ENCODE measurements around the gene FAM210B. TPM values are rescaled to one million over a fixed set of nuclear protein-coding genes. Genes with fewer than 3 reads are reported as not detected.
A peak's percentile ranks its signal among the peaks of the same experiment; 100 is the strongest.

The FAM210B gene
- total RNA-seq, 6 experiments from 2014 or later = 34.5 to 58.6 (median 41.0) TPM

GRCh38 chr20:56380375-56380774 lies 21.6 kb downstream of the FAM210B start:
- H3K4me1 Mint-ChIP-seq (ENCODE audit: low read depth) = peaks cover 54% of the 10 kb centered on the region
- no peak overlapping the region for H3K4me3 Mint-ChIP-seq
- peaks cover 41% of the 10 kb centered on the region for H3K36me3 Mint-ChIP-seq (ENCODE audit: low read depth)
- H3K27me3 Mint-ChIP-seq (ENCODE audit: insufficient read depth) = no peaks in the 10 kb centered on the region; the same call in 1 of the 2 replicates
- TF ChIP-seq CTCF (IDR thresholded peaks at IDR 0.05) = no peak
- DNase-seq = peak; percentile 74
- peak overlapping the region; percentile 28; the same call in 1 of the 2 replicates for H3K27ac Mint-ChIP-seq
- H3K9me3 Mint-ChIP-seq = no peaks in the 10 kb centered on the region

DNA sequence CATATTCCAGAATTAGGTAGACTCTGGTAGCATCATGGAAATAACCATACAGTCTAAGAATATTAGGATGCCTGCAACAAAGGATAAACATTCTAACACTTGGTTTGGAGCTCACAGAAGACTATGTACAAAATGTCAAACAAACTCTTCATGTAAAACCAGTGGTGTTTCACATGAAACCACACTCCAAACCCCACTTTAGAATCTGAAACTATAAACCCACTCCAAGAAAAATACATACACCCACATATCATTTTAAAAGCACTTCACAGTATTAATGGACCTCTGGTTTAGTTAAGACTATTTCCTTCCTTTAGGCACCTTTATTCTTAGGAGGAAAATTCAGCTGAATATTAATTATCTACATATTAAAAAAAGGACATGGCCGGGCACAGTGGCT lies 22.7 kb downstream of the FAM210B start:
- Mint-ChIP-seq H3K9me3 (no peaks in the 10 kb centered on the region), H3K4me3 (no peak overlapping the region), H3K36me3 (ENCODE audit: low read depth) (peaks cover 39% of the 10 kb centered on the region), H3K27ac (peak overlapping the region; percentile 36; the same call in 1 of the 2 replicates), H3K27me3 (ENCODE audit: insufficient read depth) (no peaks in the 10 kb centered on the region; the same call in 1 of the 2 replicates), H3K4me1 (ENCODE audit: low read depth) (peaks cover 52% of the 10 kb centered on the region)
- TF ChIP-seq CTCF (IDR thresholded peaks at IDR 0.05) = no peak
- DNase-seq = no peak

GRCh38 chr20:56382696-56383095 lies 23.9 kb downstream of the FAM210B start:
- no peak for DNase-seq
- Mint-ChIP-seq H3K9me3 (no peaks in the 10 kb centered on the region), H3K27ac (peak overlapping the region; percentile 23), H3K36me3 (ENCODE audit: low read depth) (peaks cover 33% of the 10 kb centered on the region), H3K4me1 (ENCODE audit: low read depth) (peaks cover 50% of the 10 kb centered on the region), H3K4me3 (no peak overlapping the region), H3K27me3 (ENCODE audit: insufficient read depth) (no peaks in the 10 kb centered on the region; the same call in 1 of the 2 replicates)
- no peak for TF ChIP-seq CTCF (IDR thresholded peaks at IDR 0.05)

DNA sequence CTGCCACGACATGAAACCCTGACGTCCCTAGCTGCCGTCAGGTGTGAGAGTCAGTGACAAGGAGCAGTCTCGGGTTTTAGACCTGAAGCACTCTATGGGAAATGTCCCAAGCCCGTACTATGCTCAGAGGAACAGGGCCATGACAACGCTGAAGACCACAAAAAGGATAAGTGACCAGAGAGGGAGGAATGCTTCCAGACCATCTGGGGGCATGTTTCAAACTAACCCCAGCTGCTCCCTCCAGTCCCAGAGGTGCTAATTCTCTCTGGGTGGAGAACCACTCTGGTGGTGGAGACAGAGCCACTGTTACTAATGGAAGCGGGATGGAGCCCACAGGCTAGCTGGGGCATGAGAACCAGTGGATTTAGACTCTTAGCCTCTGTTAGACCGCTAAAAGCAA lies 24.6 kb downstream of the FAM210B start:
- Mint-ChIP-seq H3K9me3 (no peaks in the 10 kb centered on the region), H3K36me3 (ENCODE audit: low read depth) (peaks cover 27% of the 10 kb centered on the region), H3K27ac (peak overlapping the region; percentile 23), H3K4me3 (no peak overlapping the region), H3K4me1 (ENCODE audit: low read depth) (peaks cover 50% of the 10 kb centered on the region), H3K27me3 (ENCODE audit: insufficient read depth) (no peaks in the 10 kb centered on the region; the same call in 1 of the 2 replicates)
- TF ChIP-seq CTCF (IDR thresholded peaks at IDR 0.05) = no peak
- DNase-seq = no peak

DNA sequence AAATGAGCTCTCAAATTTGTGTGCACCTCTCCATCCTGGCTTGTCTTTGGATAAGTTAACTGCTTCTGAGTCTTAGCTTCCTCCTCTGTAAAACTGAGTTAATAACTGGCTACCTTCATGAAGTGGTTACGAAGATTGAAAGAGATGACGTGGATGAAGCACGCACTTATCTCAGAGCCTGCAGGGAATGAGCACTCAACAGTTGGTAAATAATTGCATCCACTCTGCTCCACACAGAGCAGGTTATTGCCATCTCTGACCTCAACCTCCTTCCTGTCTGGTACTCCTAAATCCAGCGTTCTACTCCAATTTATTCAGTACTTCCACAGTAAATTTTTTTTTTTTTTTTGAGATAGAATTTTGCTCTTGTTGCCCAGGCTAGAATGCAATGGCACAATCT lies 26.4 kb downstream of the FAM210B start:
- Mint-ChIP-seq H3K9me3 (no peaks in the 10 kb centered on the region), H3K27me3 (ENCODE audit: insufficient read depth) (no peaks in the 10 kb centered on the region; the same call in 1 of the 2 replicates), H3K27ac (peak overlapping the region; percentile 19; the same call in 1 of the 2 replicates), H3K36me3 (ENCODE audit: low read depth) (peaks cover 32% of the 10 kb centered on the region), H3K4me3 (no peak overlapping the region), H3K4me1 (ENCODE audit: low read depth) (peaks cover 63% of the 10 kb centered on the region)
- no peak for DNase-seq
- no peak for TF ChIP-seq CTCF (IDR thresholded peaks at IDR 0.05)
